Bronchial epithelial cell (primary cell): Measurements from ENCODE around the gene FBXL20. TPM values are rescaled to one million over a fixed set of nuclear protein-coding genes. Genes with fewer than 3 reads are reported as not detected.

ENCODE experiments used
- DNase-seq: peaks from one replicate; pipeline ENCODE4 v3.0.0-alpha.2; 2010; ENCODE audit warnings: low read depth
- FAIRE-seq: peaks from 2 replicates; lab custom pipeline; 2011; peaks lifted over from hg19 to GRCh38; lab: Jason Lieb, UNC
- H3K27me3 ChIP-seq: 2 replicates; pipeline ENCODE4 v1.5.1; 2011; ENCODE audit warnings: low read length; ENCODE audit not compliant: control insufficient read depth, insufficient read depth
- H3K36me3 ChIP-seq: 2 replicates; pipeline ENCODE4 v1.5.1; 2011; ENCODE audit warnings: low read length; ENCODE audit not compliant: control insufficient read depth, insufficient read depth
- H3K4me3 ChIP-seq: 2 replicates; pipeline ENCODE4 v1.5.1; 2011; ENCODE audit warnings: mild to moderate bottlenecking, low read depth, low read length, control low read depth
- CTCF ChIP-seq: IDR thresholded peaks from 2 replicates; pipeline ENCODE4 v1.5.1; 2011; ENCODE audit warnings: mild to moderate bottlenecking, moderate library complexity, low read length, control low read depth, inconsistent platforms; ENCODE audit not compliant: insufficient read depth, severe bottlenecking
- total RNA-seq: library from RNA; depleted of rRNA; stranded (reverse); fragments of >200 nt; gene quantifications from 2 replicates; pipeline ENCODE4 v1.2.1, GENCODE V29; 2014

Gene FBXL20
- total RNA-seq, 1 donor from 2014 or later: 9.0 TPM

- DNase-seq: peak; percentile 25
- FAIRE-seq: no peak
- Histone ChIP-seq H3K36me3 (peaks cover 7% of the 10 kb centered on the region), H3K27me3 (no peaks in the 10 kb centered on the region), H3K4me3 (no peak overlapping the region)
- TF ChIP-seq CTCF: no peak
Measured at GRCh38 chr17:39208136-39208535, 193.3 kb downstream of the FBXL20 start.

DNA sequence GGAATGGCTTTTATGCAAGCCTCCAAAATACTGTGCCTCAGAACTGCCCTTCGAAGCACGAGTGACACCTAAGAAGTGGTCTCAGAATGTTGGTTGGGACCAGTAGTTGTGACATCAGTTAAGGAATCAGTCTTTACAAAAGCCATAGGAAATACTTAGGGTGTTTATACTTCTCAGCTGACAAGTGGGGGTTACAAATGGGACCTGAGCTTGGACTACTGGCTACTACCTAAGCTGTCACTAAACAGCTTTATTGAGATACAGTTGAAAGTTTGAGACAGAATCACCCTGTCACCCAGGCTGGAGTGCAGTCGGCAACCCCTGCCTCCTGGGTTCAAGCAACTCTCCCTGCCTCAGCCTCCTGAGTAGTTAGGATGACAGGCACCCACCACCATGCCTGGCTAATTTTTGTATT, 196.3 kb downstream of the FBXL20 start:
- DNase-seq (no peak), FAIRE-seq (no peak)
- Histone ChIP-seq H3K36me3 (peaks cover 27% of the 10 kb centered on the region), H3K4me3 (no peak overlapping the region), H3K27me3 (no peaks in the 10 kb centered on the region)
- TF ChIP-seq CTCF: no peak

DNA sequence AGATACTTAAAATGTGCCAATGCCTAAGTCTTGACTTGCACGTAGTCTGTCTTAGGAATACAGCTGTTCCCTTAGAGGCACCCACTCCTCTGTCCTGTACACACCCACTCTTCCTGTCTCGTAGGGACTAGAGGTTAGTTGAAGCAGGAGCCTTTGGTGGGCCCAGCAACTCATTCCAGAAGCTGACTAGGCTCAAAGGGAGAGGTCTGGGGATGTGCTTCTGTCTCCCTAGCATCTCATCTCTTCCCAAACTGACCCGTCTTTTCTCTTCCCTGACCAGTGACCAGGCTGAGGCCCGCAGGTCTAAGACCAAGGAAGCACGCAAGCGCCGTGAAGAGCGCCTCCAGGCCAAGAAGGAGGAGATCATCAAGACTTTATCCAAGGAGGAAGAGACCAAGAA, 197.2 kb downstream of the FBXL20 start:
- no peak for TF ChIP-seq CTCF
- no peak overlapping the region for H3K4me3 ChIP-seq
- no peak for DNase-seq
- H3K27me3 ChIP-seq: no peaks in the 10 kb centered on the region
- FAIRE-seq: no peak
- peaks cover 27% of the 10 kb centered on the region for H3K36me3 ChIP-seq

Other genes with a start within 250 kb of the FBXL20 start
- under 0.01 TPM in 2 replicates for gene PLXDC1, start 250.0 kb downstream of the FBXL20 start, total RNA-seq
- gene ARL5C, start 235.5 kb downstream of the FBXL20 start, total RNA-seq: not detected in 2 replicates
- 4.7 and 4.9 TPM in 2 replicates for gene CACNB1, start 204.0 kb downstream of the FBXL20 start, total RNA-seq
- gene RPL19, start 201.3 kb downstream of the FBXL20 start, total RNA-seq: 2,288 and 3,067 TPM in 2 replicates
- gene STAC2, start 175.7 kb downstream of the FBXL20 start, total RNA-seq: not detected in 2 replicates
- 21.6 and 25.0 TPM in 2 replicates for gene MED1, start 49.6 kb upstream of the FBXL20 start, total RNA-seq
- 19.7 and 24.3 TPM in 2 replicates for gene CDK12, start 59.9 kb upstream of the FBXL20 start, total RNA-seq
- not detected in 2 replicates for gene NEUROD2, start 206.3 kb upstream of the FBXL20 start, total RNA-seq
- not detected in 2 replicates for gene PPP1R1B, start 225.3 kb upstream of the FBXL20 start, total RNA-seq
- 18.4 and 23.0 TPM in 2 replicates for gene STARD3, start 235.5 kb upstream of the FBXL20 start, total RNA-seq